Measurements from ENCODE around the gene NUTF2. TPM values are rescaled to one million over a fixed set of nuclear protein-coding genes. Genes with fewer than 3 reads are reported as not detected.
A peak's percentile ranks its signal among the peaks of the same experiment; 100 is the strongest.

Gene NUTF2
- total RNA-seq (100 and 102 TPM in 2 replicates), polyA plus RNA-seq (197 and 216 TPM in 2 replicates)

DNA sequence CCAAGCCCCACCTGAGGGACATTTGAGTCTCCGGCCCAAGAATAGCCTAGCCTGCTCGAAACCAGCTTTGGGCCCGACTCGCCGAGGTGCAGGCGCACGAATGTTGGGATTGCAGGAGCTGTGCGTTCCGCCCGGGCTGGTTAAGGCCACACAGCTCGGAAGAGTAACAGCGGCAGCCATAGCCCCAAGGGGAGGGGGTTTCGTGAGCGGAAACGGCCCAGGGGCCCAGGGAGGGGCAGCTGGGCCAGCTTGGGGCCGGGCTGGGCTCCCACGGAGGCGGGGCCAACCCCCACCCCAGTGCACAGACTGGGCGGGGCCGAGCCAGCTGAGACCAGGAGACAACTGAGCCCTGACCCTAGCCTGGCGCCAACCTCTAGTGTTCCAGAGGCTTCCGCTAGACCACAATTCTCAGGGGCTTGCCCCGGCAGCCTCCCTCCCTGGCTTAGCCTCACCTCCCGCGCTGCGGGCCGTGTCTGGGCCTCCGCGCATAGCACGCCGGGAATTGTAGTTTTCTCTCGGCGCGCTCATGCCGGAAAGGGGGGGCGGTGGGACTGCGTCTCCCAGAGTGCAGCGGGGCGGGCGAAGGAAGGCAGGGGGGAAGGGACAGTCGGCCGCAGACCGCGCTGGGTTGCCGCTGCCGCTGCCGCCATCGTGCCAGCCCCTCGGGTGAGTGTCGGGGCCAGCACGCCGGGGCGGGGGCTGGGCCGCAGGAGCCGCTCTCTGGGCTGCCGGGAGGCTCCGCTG lies at the start of gene NUTF2:
Gene NUTF2 (plus strand): TSS at position 614 of the 744 bp plus-strand sequence. CDS start 18,198 bp downstream, outside the sequence.
- Histone ChIP-seq H3K27ac (peak within 1 kb of the TSS; percentile 99), H3K9me3 (ENCODE audit: low read depth) (no peaks in the 10 kb centered on the region), H3K36me3 (replicated peaks; ENCODE audit: insufficient read depth, low read depth) (no peaks in the 10 kb centered on the region), H2AFZ (peak within 1 kb of the TSS; percentile 77), H3K27me3 (no peaks in the 10 kb centered on the region), H3K4me1 (ENCODE audit: insufficient read depth) (peaks cover 39% of the 10 kb centered on the region), H3K79me2 (peaks cover 79% of the 10 kb centered on the region), H3K4me2 (peak within 1 kb of the TSS; percentile 89), H3K4me3 (peak within 1 kb of the TSS; percentile 98), H3K9me2 (replicated peaks; ENCODE audit: insufficient read depth) (no peaks in the 10 kb centered on the region), H4K20me1 (ENCODE audit: insufficient read depth, poor library complexity, severe bottlenecking) (peaks cover 21% of the 10 kb centered on the region)
- TF ChIP-seq EZH2phosphoT487 (IDR thresholded peaks at IDR 0.05; ENCODE audit: low read depth, severe bottlenecking, unreplicated experiment) (no peak), EZH2 (IDR thresholded peaks at IDR 0.05; ENCODE audit: borderline replicate concordance) (no peak)
- TF ChIP-seq, protein P1, sequence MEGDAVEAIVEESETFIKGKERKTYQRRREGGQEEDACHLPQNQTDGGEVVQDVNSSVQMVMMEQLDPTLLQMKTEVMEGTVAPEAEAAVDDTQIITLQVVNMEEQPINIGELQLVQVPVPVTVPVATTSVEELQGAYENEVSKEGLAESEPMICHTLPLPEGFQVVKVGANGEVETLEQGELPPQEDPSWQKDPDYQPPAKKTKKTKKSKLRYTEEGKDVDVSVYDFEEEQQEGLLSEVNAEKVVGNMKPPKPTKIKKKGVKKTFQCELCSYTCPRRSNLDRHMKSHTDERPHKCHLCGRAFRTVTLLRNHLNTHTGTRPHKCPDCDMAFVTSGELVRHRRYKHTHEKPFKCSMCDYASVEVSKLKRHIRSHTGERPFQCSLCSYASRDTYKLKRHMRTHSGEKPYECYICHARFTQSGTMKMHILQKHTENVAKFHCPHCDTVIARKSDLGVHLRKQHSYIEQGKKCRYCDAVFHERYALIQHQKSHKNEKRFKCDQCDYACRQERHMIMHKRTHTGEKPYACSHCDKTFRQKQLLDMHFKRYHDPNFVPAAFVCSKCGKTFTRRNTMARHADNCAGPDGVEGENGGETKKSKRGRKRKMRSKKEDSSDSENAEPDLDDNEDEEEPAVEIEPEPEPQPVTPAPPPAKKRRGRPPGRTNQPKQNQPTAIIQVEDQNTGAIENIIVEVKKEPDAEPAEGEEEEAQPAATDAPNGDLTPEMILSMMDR (IDR thresholded peaks at IDR 0.05; ENCODE audit: poor library complexity), result no peak
- WGBS (ENCODE audit: low lambda C conversion rate, missing lambda C conversion rate), result 1% methylated on average over 27 of the region's 57 CpGs
- DNase-seq (ENCODE audit: low spot score), result peak; percentile 97

DNA sequence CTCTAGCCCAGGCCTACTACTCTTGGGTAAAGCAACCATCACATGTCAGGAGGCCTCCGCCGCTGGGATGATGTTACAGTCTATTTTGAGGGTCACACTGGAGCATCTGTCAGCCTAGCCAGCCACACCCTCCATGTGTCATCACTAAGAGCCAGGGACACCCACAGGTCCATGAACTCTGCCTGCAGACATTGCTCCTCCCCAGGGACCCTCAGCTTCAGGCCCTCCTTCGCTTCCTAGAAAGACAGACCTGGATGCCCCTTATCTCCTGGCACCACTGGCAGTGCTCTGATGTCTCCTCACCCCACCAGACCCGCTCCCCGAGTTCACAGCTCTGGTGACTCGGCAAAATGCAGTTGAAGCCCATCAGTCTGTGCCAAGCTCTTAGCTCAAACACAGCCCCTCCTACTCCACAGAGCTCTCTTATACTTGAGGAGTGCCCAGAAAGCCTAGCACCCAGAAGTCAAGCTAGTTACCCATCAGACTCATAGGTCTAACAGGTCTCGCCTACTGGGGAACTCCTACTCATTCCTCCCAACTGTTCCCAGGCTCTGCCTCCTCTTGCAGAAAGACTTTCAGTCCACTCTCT lies 46.3 kb upstream of the NUTF2 start:
- no peaks in the 10 kb centered on the region for H3K27me3 ChIP-seq
- H3K9me3 ChIP-seq (ENCODE audit: low read depth), result no peaks in the 10 kb centered on the region
- H3K4me2 ChIP-seq, result no peak overlapping the region
- no peak overlapping the region for H3K27ac ChIP-seq
- no peak overlapping the region for H2AFZ ChIP-seq
- H3K9me2 ChIP-seq (replicated peaks; ENCODE audit: insufficient read depth), result no peaks in the 10 kb centered on the region
- H3K36me3 ChIP-seq (replicated peaks; ENCODE audit: insufficient read depth, low read depth), result no peaks in the 10 kb centered on the region
- no peak overlapping the region for H3K4me3 ChIP-seq
- DNase-seq (ENCODE audit: low spot score), result no peak
- peaks cover 10% of the 10 kb centered on the region for H3K4me1 ChIP-seq (ENCODE audit: insufficient read depth)
- H3K79me2 ChIP-seq, result peaks cover 90% of the 10 kb centered on the region
- TF ChIP-seq EZH2 (IDR thresholded peaks at IDR 0.05; ENCODE audit: borderline replicate concordance), result no peak
- TF ChIP-seq, protein P1 (IDR thresholded peaks at IDR 0.05; ENCODE audit: poor library complexity), result no peak
- no peak for TF ChIP-seq EZH2phosphoT487 (IDR thresholded peaks at IDR 0.05; ENCODE audit: low read depth, severe bottlenecking, unreplicated experiment)
- 95% methylated on average over 7 of the region's 7 CpGs for WGBS (ENCODE audit: low lambda C conversion rate, missing lambda C conversion rate)
- peaks cover 20% of the 10 kb centered on the region for H4K20me1 ChIP-seq (ENCODE audit: insufficient read depth, poor library complexity, severe bottlenecking)

GRCh38 chr16:67801241-67801640 lies 45.5 kb upstream of the NUTF2 start:
- TF ChIP-seq EZH2phosphoT487 (IDR thresholded peaks at IDR 0.05; ENCODE audit: low read depth, severe bottlenecking, unreplicated experiment), result no peak
- TF ChIP-seq, protein P1 (IDR thresholded peaks at IDR 0.05; ENCODE audit: poor library complexity), result no peak
- no peak for TF ChIP-seq EZH2 (IDR thresholded peaks at IDR 0.05; ENCODE audit: borderline replicate concordance)
- Histone ChIP-seq H3K27ac (no peak overlapping the region), H3K4me3 (no peak overlapping the region), H3K9me2 (replicated peaks; ENCODE audit: insufficient read depth) (no peaks in the 10 kb centered on the region), H3K4me1 (ENCODE audit: insufficient read depth) (peaks cover 11% of the 10 kb centered on the region), H4K20me1 (ENCODE audit: insufficient read depth, poor library complexity, severe bottlenecking) (peaks cover 20% of the 10 kb centered on the region), H3K4me2 (no peak overlapping the region), H3K27me3 (no peaks in the 10 kb centered on the region), H3K79me2 (peaks cover 90% of the 10 kb centered on the region), H2AFZ (no peak overlapping the region), H3K9me3 (ENCODE audit: low read depth) (no peaks in the 10 kb centered on the region), H3K36me3 (replicated peaks; ENCODE audit: insufficient read depth, low read depth) (no peaks in the 10 kb centered on the region)
- no peak for DNase-seq (ENCODE audit: low spot score)
- WGBS (ENCODE audit: low lambda C conversion rate, missing lambda C conversion rate), result 94% methylated on average over 1 of the region's 1 CpG

Data from hepatocyte (in vitro differentiated cells).